ENCODE measurements around the gene NAPA. TPM values are rescaled to one million over a fixed set of nuclear protein-coding genes. Genes with fewer than 3 reads are reported as not detected.

Gene NAPA
- total RNA-seq, 1 donor from 2014 or later = 102 TPM

DNA sequence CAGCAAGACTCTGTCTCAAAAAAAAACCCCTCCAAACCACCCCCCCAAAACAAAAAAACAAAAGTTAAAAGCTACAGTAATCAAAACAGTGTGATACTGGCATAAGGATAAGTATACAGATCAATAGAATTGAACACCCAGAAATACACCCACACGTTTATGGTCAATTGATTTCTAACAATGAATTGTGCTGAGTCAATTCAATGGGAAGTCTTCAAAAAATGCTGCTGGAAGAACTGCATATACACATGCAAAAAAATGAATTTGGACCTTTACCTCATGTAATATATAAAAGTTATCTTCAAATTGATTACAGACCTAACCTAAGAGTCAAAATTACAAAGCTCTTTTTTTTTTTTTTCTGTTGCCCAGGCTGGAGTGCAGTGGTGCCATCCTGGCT, 19.8 kb upstream of the NAPA start:
- H3K9me3 ChIP-seq = no peaks in the 10 kb centered on the region
- no peak for DNase-seq (ENCODE audit: low spot score in 2 of 2)
- intact Hi-C loops (cut with DNase I) = no loop called here
- TF ChIP-seq, protein P1, sequence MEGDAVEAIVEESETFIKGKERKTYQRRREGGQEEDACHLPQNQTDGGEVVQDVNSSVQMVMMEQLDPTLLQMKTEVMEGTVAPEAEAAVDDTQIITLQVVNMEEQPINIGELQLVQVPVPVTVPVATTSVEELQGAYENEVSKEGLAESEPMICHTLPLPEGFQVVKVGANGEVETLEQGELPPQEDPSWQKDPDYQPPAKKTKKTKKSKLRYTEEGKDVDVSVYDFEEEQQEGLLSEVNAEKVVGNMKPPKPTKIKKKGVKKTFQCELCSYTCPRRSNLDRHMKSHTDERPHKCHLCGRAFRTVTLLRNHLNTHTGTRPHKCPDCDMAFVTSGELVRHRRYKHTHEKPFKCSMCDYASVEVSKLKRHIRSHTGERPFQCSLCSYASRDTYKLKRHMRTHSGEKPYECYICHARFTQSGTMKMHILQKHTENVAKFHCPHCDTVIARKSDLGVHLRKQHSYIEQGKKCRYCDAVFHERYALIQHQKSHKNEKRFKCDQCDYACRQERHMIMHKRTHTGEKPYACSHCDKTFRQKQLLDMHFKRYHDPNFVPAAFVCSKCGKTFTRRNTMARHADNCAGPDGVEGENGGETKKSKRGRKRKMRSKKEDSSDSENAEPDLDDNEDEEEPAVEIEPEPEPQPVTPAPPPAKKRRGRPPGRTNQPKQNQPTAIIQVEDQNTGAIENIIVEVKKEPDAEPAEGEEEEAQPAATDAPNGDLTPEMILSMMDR (IDR thresholded peaks at IDR 0.05) = no peak
- no peak overlapping the region for H3K27ac ChIP-seq
- H3K4me1 ChIP-seq = no peaks in the 10 kb centered on the region
- H3K4me3 ChIP-seq = no peak overlapping the region
- H3K36me3 ChIP-seq = no peaks in the 10 kb centered on the region
- H3K27me3 ChIP-seq = no peaks in the 10 kb centered on the region

DNA sequence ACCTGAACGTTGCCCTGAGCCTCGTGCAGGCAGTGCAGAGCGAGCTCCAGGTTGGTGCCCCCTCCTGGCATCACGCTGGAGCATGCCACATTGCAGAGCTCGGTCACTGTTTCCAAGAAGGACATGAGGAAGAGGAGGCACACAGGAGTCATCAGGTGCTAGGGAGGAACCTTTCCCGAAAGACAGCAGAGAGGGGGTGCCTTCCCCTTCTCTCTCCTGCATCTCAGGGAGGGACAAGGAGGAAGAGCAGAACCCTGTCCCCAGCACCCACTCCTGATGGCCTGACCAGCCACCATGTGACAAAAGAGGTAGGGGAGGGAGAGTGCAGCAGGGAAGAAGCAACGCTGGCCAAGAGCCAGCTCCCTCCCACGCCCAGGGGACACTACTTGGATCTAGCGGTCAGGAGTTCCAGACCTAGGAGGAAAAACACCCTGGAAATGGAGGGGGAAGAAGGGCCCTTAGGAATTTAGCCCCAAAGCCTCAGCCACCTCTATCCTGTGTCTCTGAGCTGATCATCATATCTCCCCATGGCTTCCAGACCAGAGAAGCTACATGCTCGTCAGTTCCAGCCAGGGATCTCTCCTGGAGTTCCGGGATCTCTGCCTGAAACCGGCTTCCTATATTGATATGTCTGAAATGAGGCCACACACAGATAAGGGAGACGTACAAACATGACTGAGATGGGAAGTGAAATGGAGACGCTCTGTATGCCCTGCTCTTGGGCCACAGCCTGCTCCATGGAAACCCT, 17.0 kb upstream of the NAPA start:
- DNase-seq (ENCODE audit: low spot score in 2 of 2) = no peak
- Histone ChIP-seq H3K4me3 (no peak overlapping the region), H3K4me1 (no peaks in the 10 kb centered on the region), H3K27me3 (no peaks in the 10 kb centered on the region), H3K27ac (no peak overlapping the region), H3K36me3 (no peaks in the 10 kb centered on the region), H3K9me3 (no peaks in the 10 kb centered on the region)
- intact Hi-C loops (cut with DNase I) = no loop called here
- TF ChIP-seq, protein P1 (IDR thresholded peaks at IDR 0.05) = no peak

DNA sequence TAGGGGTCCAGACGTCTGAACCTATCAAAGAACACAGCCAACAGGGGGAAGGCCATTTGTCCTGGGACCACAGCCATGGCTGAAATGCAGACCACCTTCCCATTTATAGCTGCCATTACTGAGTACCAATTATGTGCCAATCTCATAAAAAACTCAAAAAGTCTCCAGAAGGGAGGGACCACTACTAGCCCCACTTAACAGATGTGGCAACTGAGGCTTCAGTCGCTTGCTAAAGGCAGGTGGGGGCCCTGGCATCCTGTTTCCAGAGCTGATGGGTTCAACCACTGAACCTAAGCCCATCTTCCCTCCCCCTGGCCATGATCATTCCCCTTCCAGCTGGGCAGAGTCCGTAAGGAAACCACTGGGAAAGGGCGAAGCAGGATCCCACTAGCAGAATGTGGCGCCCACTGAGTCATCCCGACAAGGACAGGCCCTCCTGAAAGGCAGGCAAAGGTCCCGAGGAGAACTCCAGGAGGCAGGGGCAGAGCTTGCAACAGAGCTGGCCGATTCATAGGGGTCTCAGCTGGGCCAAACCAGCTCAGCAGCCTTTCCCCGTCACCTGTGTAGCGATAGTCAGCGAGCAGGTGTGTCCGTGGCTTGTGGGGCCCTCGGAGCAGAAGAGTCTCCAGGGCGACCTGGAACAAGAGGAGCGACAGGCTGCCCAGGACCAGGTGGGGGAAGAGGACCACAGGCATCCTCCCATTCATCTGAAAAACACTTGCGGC, 14.3 kb upstream of the NAPA start:
- no peak overlapping the region for H3K4me3 ChIP-seq
- TF ChIP-seq, protein P1 (IDR thresholded peaks at IDR 0.05) = no peak
- no peaks in the 10 kb centered on the region for H3K4me1 ChIP-seq
- no peak overlapping the region for H3K27ac ChIP-seq
- intact Hi-C loops (cut with DNase I) = no loop called here
- no peaks in the 10 kb centered on the region for H3K27me3 ChIP-seq
- no peaks in the 10 kb centered on the region for H3K36me3 ChIP-seq
- no peaks in the 10 kb centered on the region for H3K9me3 ChIP-seq
- no peak for DNase-seq (ENCODE audit: low spot score in 2 of 2)

DNA sequence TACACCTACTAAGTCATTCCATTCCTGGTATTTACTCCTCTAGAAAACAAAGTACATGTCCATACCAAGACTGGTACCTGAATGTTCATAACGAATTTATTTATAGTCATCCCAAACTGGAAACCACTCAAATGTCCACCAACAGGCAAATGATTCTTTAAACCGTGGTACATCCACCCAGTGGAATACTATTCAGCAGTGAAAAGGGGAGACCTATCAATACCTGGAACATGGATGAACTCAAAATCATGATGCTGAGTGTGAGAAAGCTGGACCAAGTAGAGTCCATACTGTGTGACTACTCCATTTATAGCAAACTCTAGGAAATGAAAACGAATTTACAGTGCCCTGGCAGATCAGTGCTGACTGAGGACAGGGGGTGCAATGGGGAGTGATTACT, 11.9 kb upstream of the NAPA start:
- TF ChIP-seq, protein P1 (IDR thresholded peaks at IDR 0.05) = no peak
- Histone ChIP-seq H3K27ac (no peak overlapping the region), H3K27me3 (no peaks in the 10 kb centered on the region), H3K4me1 (no peaks in the 10 kb centered on the region), H3K4me3 (no peak overlapping the region), H3K9me3 (no peaks in the 10 kb centered on the region), H3K36me3 (no peaks in the 10 kb centered on the region)
- intact Hi-C loops (cut with DNase I) = no loop called here
- DNase-seq (ENCODE audit: low spot score in 2 of 2) = no peak

DNA sequence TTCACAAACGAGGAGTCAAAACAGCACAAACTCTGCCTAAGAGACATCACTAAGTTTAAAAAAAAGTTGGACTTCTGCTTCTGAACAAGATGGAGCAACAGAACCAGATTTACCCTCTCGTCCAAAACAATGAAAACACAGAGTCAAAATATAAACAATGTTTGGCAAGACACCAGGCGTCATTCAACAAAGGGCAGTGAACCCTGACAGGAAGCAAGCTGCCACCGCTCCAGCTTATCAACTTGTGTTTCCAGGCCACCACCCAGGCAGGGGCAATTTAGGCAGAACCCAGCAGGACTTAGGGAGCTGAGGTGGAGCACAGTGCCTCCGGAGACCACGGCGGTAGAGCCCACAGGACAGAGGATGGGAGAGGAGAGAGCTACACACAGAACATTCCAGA, 8.6 kb upstream of the NAPA start:
- DNase-seq (ENCODE audit: low spot score in 2 of 2) = no peak
- H3K9me3 ChIP-seq = no peaks in the 10 kb centered on the region
- no peaks in the 10 kb centered on the region for H3K4me1 ChIP-seq
- H3K4me3 ChIP-seq = no peak overlapping the region
- H3K36me3 ChIP-seq = no peaks in the 10 kb centered on the region
- intact Hi-C loops (cut with DNase I) = no loop called here
- TF ChIP-seq, protein P1 (IDR thresholded peaks at IDR 0.05) = no peak
- no peaks in the 10 kb centered on the region for H3K27me3 ChIP-seq
- no peak overlapping the region for H3K27ac ChIP-seq
